GM12878 (cell line): ENCODE data around the gene FCHSD2.

Experiments
- DPF2 ChIP-seq: fragments of 450-650 bp; IDR thresholded peaks from 2 replicates; pipeline ENCODE4 v1.6.1; 2017; ENCODE audit warnings: mild to moderate bottlenecking
- EGR1 ChIP-seq, 2 experiments: IDR thresholded peaks; 1 replicate in 1 of 2; 2 replicates in 1 of 2; pipeline ENCODE4 v1.6.1; 2011 to 2012; ENCODE audit warnings: low read depth in 2 of 2, low read length in 2 of 2, borderline replicate concordance in 1 of 2, mild to moderate bottlenecking in 1 of 2, moderate library complexity in 1 of 2
- EP300 ChIP-seq, 2 experiments: fragments of 150-350 bp in 1 of 2; IDR thresholded peaks; 2 replicates each; pipeline ENCODE4 v1.6.1; 2011 to 2012; ENCODE audit warnings: low read depth in 2 of 2, low read length in 2 of 2, borderline replicate concordance in 1 of 2, improper control_type of control experiment in 1 of 2, inconsistent platforms in 1 of 2; ENCODE audit not compliant: control insufficient read depth in 1 of 2
- EZH2 ChIP-seq: IDR thresholded peaks from 2 replicates; pipeline ENCODE4 v1.6.1; 2012; ENCODE audit warnings: low read depth, mild to moderate bottlenecking, control low read depth, inconsistent platforms, low read length, borderline replicate concordance; ENCODE audit not compliant: control insufficient read depth
- FOXK2 ChIP-seq: fragments of 450-650 bp; IDR thresholded peaks from 2 replicates; pipeline ENCODE4 v1.6.1; 2017; ENCODE audit warnings: mild to moderate bottlenecking, moderate library complexity
- NRF1 ChIP-seq: conservative IDR thresholded peaks from 2 replicates; pipeline ENCODE4 v1.6.1; 2011; ENCODE audit warnings: mild to moderate bottlenecking, low read depth, low read length, improper control_type of control experiment
- RAD21 ChIP-seq: IDR thresholded peaks from 2 replicates; pipeline ENCODE4 v1.6.1; 2011; ENCODE audit warnings: mild to moderate bottlenecking, low read depth, low read length, moderate library complexity; ENCODE audit not compliant: insufficient read depth
- SPI1 ChIP-seq: IDR thresholded peaks from 2 replicates; pipeline ENCODE4 v1.6.1; 2011; ENCODE audit warnings: low read depth, mild to moderate bottlenecking, low read length, moderate library complexity, borderline replicate concordance; ENCODE audit not compliant: insufficient read depth
- SRF ChIP-seq, 2 experiments: IDR thresholded peaks; 2 replicates each; pipeline ENCODE4 v1.6.1; 2011; ENCODE audit warnings: low read depth in 2 of 2, low read length in 2 of 2, mild to moderate bottlenecking in 1 of 2, moderate library complexity in 1 of 2
- YY1 ChIP-seq: IDR thresholded peaks from 2 replicates; pipeline ENCODE4 v1.6.1; 2011; ENCODE audit warnings: low read depth, mild to moderate bottlenecking, low read length
- TF ChIP-seq, protein P1 (sequence below), 3 experiments: IDR thresholded peaks in 2 of 3; conservative IDR thresholded peaks in 1 of 3; 2 replicates each; pipeline ENCODE4 v1.5.1; 2011; ENCODE audit warnings: low read depth in 3 of 3, low read length in 3 of 3, mild to moderate bottlenecking in 3 of 3, control low read depth in 2 of 3, moderate library complexity in 2 of 3, inconsistent platforms in 1 of 3, mixed read lengths in 1 of 3; ENCODE audit not compliant: control insufficient read depth in 2 of 3, insufficient read depth in 1 of 3; ENCODE audit errors: extremely low read depth in 1 of 3

GRCh38 chr11:73011126-73011817 lies 130.8 kb downstream of the FCHSD2 start:
- no peak for TF ChIP-seq EZH2
- TF ChIP-seq, protein P1, sequence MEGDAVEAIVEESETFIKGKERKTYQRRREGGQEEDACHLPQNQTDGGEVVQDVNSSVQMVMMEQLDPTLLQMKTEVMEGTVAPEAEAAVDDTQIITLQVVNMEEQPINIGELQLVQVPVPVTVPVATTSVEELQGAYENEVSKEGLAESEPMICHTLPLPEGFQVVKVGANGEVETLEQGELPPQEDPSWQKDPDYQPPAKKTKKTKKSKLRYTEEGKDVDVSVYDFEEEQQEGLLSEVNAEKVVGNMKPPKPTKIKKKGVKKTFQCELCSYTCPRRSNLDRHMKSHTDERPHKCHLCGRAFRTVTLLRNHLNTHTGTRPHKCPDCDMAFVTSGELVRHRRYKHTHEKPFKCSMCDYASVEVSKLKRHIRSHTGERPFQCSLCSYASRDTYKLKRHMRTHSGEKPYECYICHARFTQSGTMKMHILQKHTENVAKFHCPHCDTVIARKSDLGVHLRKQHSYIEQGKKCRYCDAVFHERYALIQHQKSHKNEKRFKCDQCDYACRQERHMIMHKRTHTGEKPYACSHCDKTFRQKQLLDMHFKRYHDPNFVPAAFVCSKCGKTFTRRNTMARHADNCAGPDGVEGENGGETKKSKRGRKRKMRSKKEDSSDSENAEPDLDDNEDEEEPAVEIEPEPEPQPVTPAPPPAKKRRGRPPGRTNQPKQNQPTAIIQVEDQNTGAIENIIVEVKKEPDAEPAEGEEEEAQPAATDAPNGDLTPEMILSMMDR (IDR thresholded peaks at IDR 0.05 in 2 of 3, conservative IDR thresholded peaks at IDR 0.05 in 1 of 3; ENCODE audit: control insufficient read depth in 2 of 3, extremely low read depth in 1 of 3, insufficient read depth in 1 of 3, low read depth in 3 of 3, low read length in 3 of 3), result no peak
- TF ChIP-seq SPI1, result no peak
- TF ChIP-seq SRF (IDR thresholded peaks at IDR 0.05; ENCODE audit: low read depth in 2 of 2, low read length in 2 of 2), result no peak
- no peak for TF ChIP-seq DPF2
- no peak for TF ChIP-seq EGR1 (IDR thresholded peaks at IDR 0.05; ENCODE audit: borderline replicate concordance in 1 of 2, low read depth in 2 of 2, low read length in 2 of 2)
- TF ChIP-seq RAD21, result no peak
- TF ChIP-seq NRF1, result no peak
- TF ChIP-seq YY1, result no peak
- TF ChIP-seq FOXK2, result no peak
- TF ChIP-seq EP300 (IDR thresholded peaks at IDR 0.05; ENCODE audit: borderline replicate concordance in 1 of 2, control insufficient read depth in 1 of 2, low read depth in 2 of 2, low read length in 2 of 2), result no peak
